ENCODE results near the gene GIT2.

Gene GIT2

DNA sequence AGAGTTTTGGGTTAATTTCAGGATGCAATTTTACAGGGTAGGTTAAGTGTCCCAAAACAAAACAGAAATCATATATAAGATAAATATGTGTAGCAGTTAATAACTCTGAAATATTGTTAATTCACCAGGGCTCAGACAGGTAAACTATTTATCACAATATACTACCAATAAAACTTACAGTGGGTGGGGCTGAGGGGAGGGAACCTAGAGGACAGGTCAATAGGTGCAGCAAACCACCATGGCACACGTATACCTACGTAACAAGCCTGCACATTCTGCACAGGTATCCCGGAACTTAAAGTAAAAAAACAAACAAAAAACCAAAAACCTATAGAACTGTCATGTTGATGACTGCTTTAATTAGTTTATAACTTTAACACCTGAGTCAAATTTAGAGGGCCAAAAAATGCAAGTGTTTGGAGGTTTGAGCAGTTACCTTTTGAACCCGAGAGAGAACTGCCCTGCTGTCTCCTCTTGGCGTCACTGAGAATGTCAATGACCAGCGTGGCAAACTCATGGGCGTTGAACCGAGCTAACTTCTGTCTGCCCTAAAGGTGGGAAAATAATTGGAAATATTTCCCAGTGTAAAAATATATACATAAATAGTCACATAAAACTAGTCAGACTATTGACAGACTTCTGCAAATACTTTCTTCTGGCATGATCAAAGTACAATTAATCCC lies 36.6 kb downstream of the GIT2 start:
- no peaks in the 10 kb centered on the region for H3K4me1 ChIP-seq (ENCODE audit: control insufficient read depth in 1 of 2, insufficient read depth in 1 of 2, low read depth in 1 of 2, low read length in 1 of 2)
- H3K9me3 ChIP-seq = no peaks in the 10 kb centered on the region
- H3K27me3 ChIP-seq = no peaks in the 10 kb centered on the region
- H3K4me3 ChIP-seq (ENCODE audit: low read depth in 1 of 2, low read length in 1 of 2) = no peak overlapping the region
- TF ChIP-seq, protein P1, sequence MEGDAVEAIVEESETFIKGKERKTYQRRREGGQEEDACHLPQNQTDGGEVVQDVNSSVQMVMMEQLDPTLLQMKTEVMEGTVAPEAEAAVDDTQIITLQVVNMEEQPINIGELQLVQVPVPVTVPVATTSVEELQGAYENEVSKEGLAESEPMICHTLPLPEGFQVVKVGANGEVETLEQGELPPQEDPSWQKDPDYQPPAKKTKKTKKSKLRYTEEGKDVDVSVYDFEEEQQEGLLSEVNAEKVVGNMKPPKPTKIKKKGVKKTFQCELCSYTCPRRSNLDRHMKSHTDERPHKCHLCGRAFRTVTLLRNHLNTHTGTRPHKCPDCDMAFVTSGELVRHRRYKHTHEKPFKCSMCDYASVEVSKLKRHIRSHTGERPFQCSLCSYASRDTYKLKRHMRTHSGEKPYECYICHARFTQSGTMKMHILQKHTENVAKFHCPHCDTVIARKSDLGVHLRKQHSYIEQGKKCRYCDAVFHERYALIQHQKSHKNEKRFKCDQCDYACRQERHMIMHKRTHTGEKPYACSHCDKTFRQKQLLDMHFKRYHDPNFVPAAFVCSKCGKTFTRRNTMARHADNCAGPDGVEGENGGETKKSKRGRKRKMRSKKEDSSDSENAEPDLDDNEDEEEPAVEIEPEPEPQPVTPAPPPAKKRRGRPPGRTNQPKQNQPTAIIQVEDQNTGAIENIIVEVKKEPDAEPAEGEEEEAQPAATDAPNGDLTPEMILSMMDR (IDR thresholded peaks at IDR 0.05) = no peak
- H3K27ac ChIP-seq = no peak overlapping the region
- peaks cover 100% of the 10 kb centered on the region for H3K36me3 ChIP-seq

DNA sequence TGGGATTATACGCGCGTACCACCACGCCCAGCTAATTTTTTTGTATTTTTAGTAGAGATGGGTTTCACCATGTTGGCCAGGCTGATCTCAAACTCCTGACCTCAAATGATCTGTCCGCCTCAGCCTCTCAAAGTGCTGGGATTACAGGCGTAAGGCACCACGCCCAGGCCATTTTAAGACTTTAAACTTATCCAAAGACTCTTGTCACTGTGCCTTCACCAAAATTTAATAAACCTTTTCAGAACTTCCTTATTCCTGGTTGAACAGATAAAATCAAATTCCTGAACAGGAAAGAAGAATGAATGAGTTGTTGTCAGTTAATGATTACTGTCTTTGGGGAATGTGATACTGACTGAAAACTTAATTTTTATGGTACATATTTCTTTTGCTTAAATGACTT lies 37.8 kb downstream of the GIT2 start:
- Histone ChIP-seq H3K4me3 (ENCODE audit: low read depth in 1 of 2, low read length in 1 of 2) (no peak overlapping the region), H3K27ac (no peak overlapping the region), H3K9me3 (no peaks in the 10 kb centered on the region), H3K36me3 (peaks cover 100% of the 10 kb centered on the region), H3K27me3 (no peaks in the 10 kb centered on the region), H3K4me1 (ENCODE audit: control insufficient read depth in 1 of 2, insufficient read depth in 1 of 2, low read depth in 1 of 2, low read length in 1 of 2) (no peaks in the 10 kb centered on the region)
- TF ChIP-seq, protein P1 (IDR thresholded peaks at IDR 0.05) = no peak

DNA sequence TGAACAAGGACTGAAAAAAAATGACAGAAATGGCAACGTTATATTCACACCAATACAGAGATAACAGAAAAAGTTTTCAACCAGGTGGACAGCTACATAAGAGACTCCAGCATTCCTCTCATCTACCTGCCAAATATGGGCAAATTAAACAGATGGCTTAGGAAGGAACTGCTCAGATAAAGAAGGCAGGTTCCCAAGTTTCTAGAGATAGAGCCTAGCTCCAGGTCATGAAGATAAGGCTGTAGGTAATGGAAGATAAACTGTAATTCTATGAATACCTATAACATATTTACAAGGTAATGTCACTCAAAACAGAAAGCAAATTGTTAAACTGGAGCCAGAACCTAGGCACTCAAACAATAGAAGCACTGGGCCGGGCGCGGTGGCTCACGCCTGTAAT lies 42.5 kb downstream of the GIT2 start:
- no peaks in the 10 kb centered on the region for H3K27me3 ChIP-seq
- peaks cover 100% of the 10 kb centered on the region for H3K36me3 ChIP-seq
- TF ChIP-seq, protein P1 (IDR thresholded peaks at IDR 0.05) = no peak
- H3K27ac ChIP-seq = no peak overlapping the region
- no peak overlapping the region for H3K4me3 ChIP-seq (ENCODE audit: low read depth in 1 of 2, low read length in 1 of 2)
- no peaks in the 10 kb centered on the region for H3K4me1 ChIP-seq (ENCODE audit: control insufficient read depth in 1 of 2, insufficient read depth in 1 of 2, low read depth in 1 of 2, low read length in 1 of 2)
- H3K9me3 ChIP-seq = no peaks in the 10 kb centered on the region

DNA sequence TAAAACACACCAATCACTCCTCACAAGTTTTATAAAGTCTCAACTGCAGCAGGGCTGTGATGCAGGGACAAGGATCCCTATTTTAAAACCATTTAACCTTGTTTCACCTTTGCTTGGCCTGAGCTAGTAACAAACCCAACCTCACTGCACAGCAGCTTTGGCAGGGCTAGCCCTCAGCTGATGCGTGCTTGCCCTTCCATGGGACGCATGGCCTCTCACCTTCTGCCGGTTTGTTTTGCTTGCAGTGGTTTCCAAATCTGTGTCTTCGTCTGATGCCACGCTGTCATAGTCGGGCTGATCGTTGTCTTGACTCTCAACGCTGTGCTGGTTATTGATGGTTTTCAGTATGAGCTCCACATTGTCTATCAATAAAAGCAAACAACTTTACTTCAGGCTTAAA lies 43.3 kb downstream of the GIT2 start:
- no peaks in the 10 kb centered on the region for H3K27me3 ChIP-seq
- no peak overlapping the region for H3K27ac ChIP-seq
- no peaks in the 10 kb centered on the region for H3K4me1 ChIP-seq (ENCODE audit: control insufficient read depth in 1 of 2, insufficient read depth in 1 of 2, low read depth in 1 of 2, low read length in 1 of 2)
- peaks cover 100% of the 10 kb centered on the region for H3K36me3 ChIP-seq
- H3K9me3 ChIP-seq = no peaks in the 10 kb centered on the region
- TF ChIP-seq, protein P1 (IDR thresholded peaks at IDR 0.05) = no peak
- no peak overlapping the region for H3K4me3 ChIP-seq (ENCODE audit: low read depth in 1 of 2, low read length in 1 of 2)

DNA sequence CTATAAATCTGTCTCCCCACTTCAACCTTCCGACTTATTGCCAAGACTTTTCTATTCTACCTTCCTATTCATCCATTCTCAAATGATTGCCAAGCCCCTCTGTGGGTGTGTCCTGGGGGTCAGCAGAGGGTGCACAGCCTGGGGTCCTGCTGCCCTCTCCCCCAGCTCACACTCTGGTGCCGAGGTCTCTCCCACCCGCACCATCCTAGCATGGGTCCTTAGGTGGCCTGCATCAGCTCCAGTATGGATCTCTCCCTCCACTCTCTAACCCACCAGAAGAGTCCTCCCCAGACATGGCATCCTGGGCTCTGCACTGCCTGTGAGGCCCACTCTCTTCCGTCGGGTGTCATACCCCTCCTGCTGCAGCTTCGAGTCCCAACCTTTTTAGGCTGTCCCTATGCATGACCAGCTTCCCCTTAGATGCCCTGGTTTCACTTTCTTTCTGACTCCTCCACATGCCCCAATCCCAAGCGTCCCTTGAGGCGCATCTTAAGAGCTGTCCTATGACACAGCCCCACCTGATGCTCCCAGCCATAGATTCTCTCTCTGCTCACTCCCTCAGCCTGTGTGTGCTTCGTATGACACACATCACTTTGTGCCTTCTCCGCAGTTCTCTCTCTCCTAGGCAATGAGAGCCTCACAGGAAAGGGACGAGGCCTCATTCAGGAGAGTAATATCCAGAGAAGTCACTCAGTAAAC lies 43.9 kb downstream of the GIT2 start:
- H3K27ac ChIP-seq = no peak overlapping the region

More for the DNA sequence above, 43.9 kb downstream of the GIT2 start:
- H3K4me1 ChIP-seq (ENCODE audit: control insufficient read depth in 1 of 2, insufficient read depth in 1 of 2, low read depth in 1 of 2, low read length in 1 of 2) = peaks cover 5% of the 10 kb centered on the region in 2 experiments
- H3K27me3 ChIP-seq = no peaks in the 10 kb centered on the region
- peaks cover 100% of the 10 kb centered on the region for H3K36me3 ChIP-seq
- no peak overlapping the region for H3K4me3 ChIP-seq (ENCODE audit: low read depth in 1 of 2, low read length in 1 of 2)
- H3K9me3 ChIP-seq = no peaks in the 10 kb centered on the region
- TF ChIP-seq, protein P1 (IDR thresholded peaks at IDR 0.05) = no peak

Data from neutrophil (primary cell).